T-helper 22 cell (primary cell): ENCODE measurements around the gene RNF175.
"Not testable (repeated sequence)": the region's sequence is repeated elsewhere in the genome, so short reads cannot be mapped to it uniquely, and the experiment has no call there.

Source experiments
- DNase-seq: peaks from one replicate; pipeline ENCODE4 v3.0.0-alpha.2; 2020; ENCODE audit warnings: low read depth

RNF175 gene

DNA sequence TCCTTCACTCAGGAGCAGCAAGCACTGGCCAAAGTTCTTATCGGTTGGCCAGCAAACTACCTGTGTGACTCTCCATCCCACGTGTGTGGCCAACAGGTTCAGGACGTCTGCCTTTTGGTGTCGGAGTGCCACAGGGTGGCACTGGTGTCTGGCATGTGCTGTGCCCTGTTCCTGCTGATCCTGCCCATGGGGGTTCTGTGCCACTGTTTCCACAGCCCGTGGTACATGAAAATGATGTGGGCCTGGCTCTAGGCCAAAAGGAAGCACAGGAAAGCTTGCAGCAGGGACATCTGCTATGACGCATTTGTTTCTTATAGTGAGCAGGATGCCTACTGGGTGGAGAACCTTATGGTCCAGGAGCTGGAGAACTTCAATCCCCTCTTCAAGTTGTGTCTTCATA is 80.3 kb downstream of the RNF175 start:
- DNase-seq: no peak

DNA sequence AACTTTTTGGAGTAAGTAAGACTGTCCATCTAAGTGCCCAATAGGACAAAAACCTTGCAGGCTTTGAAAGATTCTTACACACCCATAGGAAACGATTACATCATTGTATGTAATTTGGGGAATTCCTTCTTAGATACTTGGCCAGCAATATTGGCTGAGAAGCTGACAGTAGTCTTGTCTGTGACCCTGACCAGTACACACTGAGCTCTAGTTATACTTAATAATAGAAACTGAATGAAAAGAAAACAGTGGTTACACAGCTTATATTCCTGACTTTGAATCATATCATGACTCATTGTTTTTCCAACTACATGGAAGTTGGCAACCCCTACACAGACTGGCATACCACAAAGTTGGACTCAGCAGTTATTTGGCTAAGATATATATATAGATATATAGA is 82.8 kb downstream of the RNF175 start:
- DNase-seq: no peak

DNA sequence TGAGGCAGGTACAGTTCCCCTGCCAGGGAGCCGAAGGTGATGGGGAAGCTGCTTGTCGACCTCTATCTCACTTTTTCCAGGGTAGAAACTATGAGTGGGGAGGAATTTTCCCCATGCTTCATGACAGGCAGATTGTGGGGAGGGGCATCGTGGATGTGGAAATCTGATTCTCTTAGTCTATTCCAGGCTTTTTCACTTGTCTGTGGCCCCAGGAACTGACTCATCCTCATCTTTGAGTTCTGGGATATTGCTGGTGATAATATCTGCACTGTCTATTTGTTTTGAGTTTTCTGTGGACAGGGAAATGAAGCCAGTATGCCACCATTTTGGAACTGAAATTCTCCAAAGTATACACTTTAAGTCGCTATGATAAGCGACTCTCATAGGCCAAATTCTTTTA is 83.3 kb downstream of the RNF175 start:
- DNase-seq: no peak

DNA sequence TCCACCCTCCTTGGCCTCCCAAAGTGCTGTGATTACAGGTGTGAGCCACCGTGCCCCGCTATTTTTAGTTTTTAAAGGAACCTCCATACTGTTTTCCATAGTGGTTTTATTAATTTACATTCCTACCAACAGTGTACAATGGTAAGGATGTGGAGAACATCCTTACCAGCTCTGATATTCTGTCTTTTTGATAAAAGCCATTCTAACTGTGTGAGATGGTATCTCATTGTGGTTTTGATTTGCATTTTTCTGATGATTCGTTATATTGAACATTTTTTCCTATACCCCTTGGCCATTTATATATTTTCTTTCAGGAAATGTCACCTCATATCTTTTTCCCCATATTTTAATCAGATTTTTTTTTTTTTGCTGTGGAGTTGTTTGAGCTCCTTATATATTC is 90.0 kb downstream of the RNF175 start:
- DNase-seq: no peak

DNA sequence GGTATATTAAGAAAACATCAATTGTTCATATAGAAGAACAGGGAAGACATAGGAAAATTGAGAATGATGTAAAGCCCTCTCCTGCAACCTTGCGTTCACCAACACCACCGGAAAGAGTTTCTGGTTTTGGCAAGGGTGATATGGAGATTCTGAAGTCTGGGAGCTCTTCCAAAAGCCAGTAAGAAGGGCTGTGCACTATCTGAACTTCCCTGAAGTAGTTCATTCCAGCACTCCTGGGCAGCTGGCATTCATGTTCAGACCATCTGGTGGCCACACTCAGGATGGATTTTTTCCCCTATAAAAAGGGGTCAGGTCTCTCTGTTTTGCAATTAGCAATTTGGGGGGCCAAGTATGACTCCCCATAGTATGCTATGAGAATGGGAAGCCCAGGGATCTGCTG is 91.2 kb downstream of the RNF175 start:
- DNase-seq: no peak

DNA sequence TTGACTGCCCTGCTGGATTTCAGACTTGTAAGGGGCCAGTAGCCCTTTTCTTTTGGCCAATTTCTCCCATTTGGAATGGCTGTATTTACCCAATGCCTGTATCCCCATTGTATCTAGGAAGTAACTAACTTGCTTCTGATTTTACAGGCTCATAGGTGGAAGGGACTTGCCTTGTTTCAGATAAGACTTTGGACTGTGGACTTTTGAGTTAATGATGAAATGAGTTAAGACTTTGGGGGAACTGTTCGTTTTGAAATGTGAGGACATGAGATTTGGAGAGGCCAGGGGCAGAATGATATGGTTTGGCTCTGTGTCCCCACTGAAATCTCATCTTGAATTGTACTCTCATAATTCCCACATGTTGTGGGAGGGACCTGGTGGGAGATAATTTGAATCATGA is 93.3 kb downstream of the RNF175 start:
- DNase-seq: not testable (repeated sequence)

DNA sequence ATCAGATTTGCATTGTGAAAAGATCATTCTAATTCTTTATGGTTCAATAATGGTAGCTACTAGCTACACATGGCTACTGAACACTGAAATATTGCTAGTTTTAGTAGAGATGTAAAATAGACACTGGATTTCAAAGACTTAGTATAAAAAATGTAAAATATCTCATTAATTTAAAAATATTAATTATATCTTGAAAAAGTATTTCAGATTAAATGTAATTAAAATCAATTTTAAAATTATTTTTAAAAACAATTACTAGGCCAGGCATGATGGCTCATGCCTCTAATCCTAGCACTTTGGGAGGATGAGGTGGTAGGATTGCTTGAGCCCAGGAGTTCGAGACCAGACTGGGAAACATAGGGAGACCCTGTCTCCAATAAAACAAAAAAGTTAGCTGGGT is 96.2 kb downstream of the RNF175 start:
- no peak for DNase-seq

DNA sequence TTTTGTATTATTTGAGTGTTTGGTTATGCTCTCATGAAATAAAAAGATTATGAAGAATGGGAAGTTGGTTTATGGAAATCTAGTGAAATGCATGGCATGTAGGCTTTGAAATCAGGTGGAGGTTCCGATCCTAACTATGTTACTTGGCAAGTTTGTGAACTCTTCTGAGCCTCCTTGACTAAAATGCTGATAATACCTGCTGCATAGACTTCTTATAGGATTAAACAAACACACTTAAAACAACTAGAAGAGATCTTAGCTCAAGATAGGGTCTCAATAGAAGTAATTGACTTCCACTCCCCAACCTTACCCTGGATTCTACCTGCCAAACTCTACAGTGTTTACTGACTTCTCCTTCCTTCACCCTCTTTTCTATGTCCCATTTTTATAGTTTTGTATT is 97.9 kb downstream of the RNF175 start:
- DNase-seq: no peak

DNA sequence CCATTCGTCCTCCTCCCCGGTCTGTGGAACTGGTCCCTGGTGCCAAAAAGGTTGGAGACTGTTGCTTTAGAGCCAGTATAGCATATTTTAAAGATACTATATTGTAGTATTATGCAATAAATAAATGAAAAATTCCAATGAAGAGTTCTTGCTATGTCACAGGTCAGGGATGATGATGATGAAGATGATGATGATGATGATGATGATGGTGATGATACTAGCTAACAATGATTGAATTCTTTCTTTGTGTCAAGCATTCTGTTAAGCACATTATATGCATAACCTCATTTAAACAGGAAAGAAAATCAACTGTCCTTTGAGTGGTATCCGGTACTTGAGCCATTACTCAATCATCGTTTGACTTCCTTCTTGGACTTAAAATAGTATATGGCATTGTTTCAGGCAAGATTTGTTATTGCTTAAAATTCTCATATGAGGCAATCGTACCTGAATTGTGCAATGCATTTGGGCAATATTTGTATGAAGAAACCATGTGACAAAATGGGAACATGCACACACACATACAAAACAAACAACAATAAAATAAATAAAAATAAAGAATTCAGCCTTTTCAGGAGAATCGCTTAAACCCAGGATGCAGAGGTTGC is 98.5 kb downstream of the RNF175 start:
- DNase-seq: no peak
